ENCODE data around the gene MAML3.
A peak's percentile ranks its signal among the peaks of the same experiment; 100 is the strongest.

MAML3 gene

DNA sequence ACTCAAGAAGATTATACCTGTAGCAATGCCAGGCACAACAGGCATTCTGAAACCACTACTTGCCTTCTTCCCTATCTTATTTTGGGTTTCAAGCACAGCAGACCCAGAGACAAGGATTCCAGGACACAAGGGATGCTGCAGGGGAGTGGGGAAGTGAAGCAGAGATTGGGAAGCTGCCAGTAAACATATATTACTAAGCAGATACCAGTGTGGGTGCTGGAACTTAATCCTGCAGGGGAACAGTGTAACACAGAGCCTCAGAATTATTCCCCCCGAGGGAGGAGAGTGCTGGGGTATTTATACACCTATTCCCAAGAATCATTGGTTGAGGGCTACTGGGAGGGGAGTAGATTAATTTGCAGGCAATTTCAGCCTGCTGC is 33.3 kb upstream of the MAML3 start:
- ChIA-PET POLR2A (interaction anchor here (1.2 kb wide), 1 partner anchor 37 kb away, joined by 3 read pairs; no protein-coding TSS in a partner anchor), CTCF (interaction anchor here (0.5 to 0.6 kb wide), 2 partner anchors 66 to 175 kb away, joined by 4 to 5 read pairs; no protein-coding TSS in a partner anchor)
- no peak for DNase-seq (ENCODE audit: extremely low spot score)
- TF ChIP-seq SUZ12 (IDR thresholded peaks at IDR 0.05) (no peak), ARNT (IDR thresholded peaks at IDR 0.05) (no peak), HDGF (IDR thresholded peaks at IDR 0.05; ENCODE audit: borderline replicate concordance) (no peak), LEF1 (IDR thresholded peaks at IDR 0.05; ENCODE audit: borderline replicate concordance) (no peak), SP1 (IDR thresholded peaks at IDR 0.05) (no peak), TARDBP (IDR thresholded peaks at IDR 0.05) (no peak), CTBP1 (IDR thresholded peaks at IDR 0.05; ENCODE audit: borderline replicate concordance) (no peak), L3MBTL2 (conservative IDR thresholded peaks at IDR 0.05) (no peak), FOXM1 (IDR thresholded peaks at IDR 0.05; ENCODE audit: borderline replicate concordance) (no peak), NFRKB (IDR thresholded peaks at IDR 0.05) (no peak), ZNF384 (IDR thresholded peaks at IDR 0.05) (no peak), FOXA1 (IDR thresholded peaks at IDR 0.05) (no peak), ELF4 (IDR thresholded peaks at IDR 0.05) (no peak), PKNOX1 (IDR thresholded peaks at IDR 0.05) (no peak), FOXK2 (IDR thresholded peaks at IDR 0.05) (no peak), BHLHE40 (IDR thresholded peaks at IDR 0.05; ENCODE audit: borderline replicate concordance) (no peak)

GRCh38 chr4:140186651-140187315 is 32.8 kb upstream of the MAML3 start:
- TF ChIP-seq ARNT (IDR thresholded peaks at IDR 0.05): no peak
- no peak for DNase-seq (ENCODE audit: extremely low spot score)
- CTCF ChIA-PET: interaction anchor here (0.6 kb wide), 1 partner anchor 175 kb away, joined by 5 read pairs; no protein-coding TSS in a partner anchor
- POLR2A ChIA-PET: interaction anchor here (1.2 to 1.5 kb wide), 2 partner anchors 34 to 36 kb away, joined by 3 to 4 read pairs; no protein-coding TSS in a partner anchor

GRCh38 chr4:140186082-140186438 is 32.1 kb upstream of the MAML3 start:
- CTCF ChIA-PET: interaction anchor here (0.6 kb wide), 1 partner anchor 38 kb away, joined by 5 read pairs; no protein-coding TSS in a partner anchor
- DNase-seq (ENCODE audit: extremely low spot score): no peak
- TF ChIP-seq SUZ12 (IDR thresholded peaks at IDR 0.05) (no peak), ARNT (IDR thresholded peaks at IDR 0.05) (no peak), BHLHE40 (IDR thresholded peaks at IDR 0.05; ENCODE audit: borderline replicate concordance) (no peak), FOXA1 (IDR thresholded peaks at IDR 0.05) (no peak), CTBP1 (IDR thresholded peaks at IDR 0.05; ENCODE audit: borderline replicate concordance) (no peak), NFRKB (IDR thresholded peaks at IDR 0.05) (no peak), ELF4 (IDR thresholded peaks at IDR 0.05) (no peak), HDGF (IDR thresholded peaks at IDR 0.05; ENCODE audit: borderline replicate concordance) (no peak), L3MBTL2 (conservative IDR thresholded peaks at IDR 0.05) (no peak), ZNF384 (IDR thresholded peaks at IDR 0.05) (no peak), PKNOX1 (IDR thresholded peaks at IDR 0.05) (no peak), LEF1 (IDR thresholded peaks at IDR 0.05; ENCODE audit: borderline replicate concordance) (no peak), TARDBP (IDR thresholded peaks at IDR 0.05) (no peak), SP1 (IDR thresholded peaks at IDR 0.05) (no peak), FOXK2 (IDR thresholded peaks at IDR 0.05) (no peak), FOXM1 (IDR thresholded peaks at IDR 0.05; ENCODE audit: borderline replicate concordance) (no peak)
- POLR2A ChIA-PET: interaction anchor here (1.5 kb wide), 1 partner anchor 34 kb away, joined by 4 read pairs; no protein-coding TSS in a partner anchor

DNA sequence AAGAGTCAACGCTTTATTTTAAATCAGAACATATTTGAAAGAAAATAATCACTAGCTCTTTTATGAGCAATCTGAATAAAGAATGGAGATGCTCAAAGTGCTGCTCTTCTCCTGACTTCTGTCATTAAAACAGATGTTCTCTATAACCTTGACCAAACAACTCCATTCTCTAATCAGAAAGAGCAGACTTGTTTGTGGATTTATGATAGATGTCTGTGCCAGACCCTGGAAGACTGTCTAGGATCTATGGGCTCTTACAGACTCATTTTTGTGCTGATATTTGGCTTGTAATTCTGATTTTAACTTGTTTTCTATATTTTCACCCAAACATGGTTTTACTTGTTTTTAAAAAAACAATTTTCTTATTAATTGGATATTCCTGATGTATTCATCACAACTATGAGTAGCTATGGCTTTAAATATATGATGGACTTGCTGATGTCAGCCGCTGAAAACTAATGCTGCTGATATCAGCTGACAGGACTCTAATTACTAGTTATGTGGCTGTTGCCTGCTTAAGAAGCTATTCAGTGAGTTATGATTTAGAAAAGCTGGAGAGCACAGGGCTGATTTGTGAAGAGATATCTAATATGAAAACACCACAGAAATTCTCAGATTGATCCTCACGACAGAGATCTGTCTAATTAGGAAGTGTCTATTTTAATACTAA is 31.6 kb upstream of the MAML3 start:
- no peak for DNase-seq (ENCODE audit: extremely low spot score)
- CTCF ChIA-PET: interaction anchor here (0.6 kb wide), 1 partner anchor 38 kb away, joined by 5 read pairs; no protein-coding TSS in a partner anchor
- TF ChIP-seq CTBP1 (IDR thresholded peaks at IDR 0.05; ENCODE audit: borderline replicate concordance): no peak
- no peak for TF ChIP-seq SP1 (IDR thresholded peaks at IDR 0.05)
- TF ChIP-seq PKNOX1 (IDR thresholded peaks at IDR 0.05): peak; percentile 20; the same call in 1 of the 2 replicates
- POLR2A ChIA-PET: interaction anchor here (0.8 to 1.5 kb wide), 2 partner anchors 20 to 33 kb away, joined by 3 to 4 read pairs; no protein-coding TSS in a partner anchor

GRCh38 chr4:140183270-140183669 is 29.3 kb upstream of the MAML3 start:
- ChIA-PET CTCF (no interaction called here), POLR2A (no interaction called here)
- TF ChIP-seq L3MBTL2 (conservative IDR thresholded peaks at IDR 0.05) (no peak), CTBP1 (IDR thresholded peaks at IDR 0.05; ENCODE audit: borderline replicate concordance) (no peak), LEF1 (IDR thresholded peaks at IDR 0.05; ENCODE audit: borderline replicate concordance) (no peak), SUZ12 (IDR thresholded peaks at IDR 0.05) (no peak), TARDBP (IDR thresholded peaks at IDR 0.05) (no peak), FOXA1 (IDR thresholded peaks at IDR 0.05) (no peak), ZNF384 (IDR thresholded peaks at IDR 0.05) (no peak), SP1 (IDR thresholded peaks at IDR 0.05) (no peak), ELF4 (IDR thresholded peaks at IDR 0.05) (no peak), ARNT (IDR thresholded peaks at IDR 0.05) (no peak), FOXK2 (IDR thresholded peaks at IDR 0.05) (no peak), NFRKB (IDR thresholded peaks at IDR 0.05) (no peak), PKNOX1 (IDR thresholded peaks at IDR 0.05) (no peak), FOXM1 (IDR thresholded peaks at IDR 0.05; ENCODE audit: borderline replicate concordance) (no peak)
- DNase-seq (ENCODE audit: extremely low spot score): no peak
